GM12878 (cell line): Measurements from ENCODE around the gene AKAP12. TPM values are rescaled to one million over a fixed set of nuclear protein-coding genes. Genes with fewer than 3 reads are reported as not detected.

Experiments used
- ATAC-seq: fragments of 200-7000 bp; cut with Tn5 transposase; 3 replicates; pipeline ENCODE4 v1.9.1; 2020; ENCODE audit warnings: mild to moderate bottlenecking, moderate library complexity
- BruUV-seq: library from RNA; stranded (reverse); fragments of 400-500 nt; replicated peaks from 2 replicates; lab custom pipeline; 2021; lab: Mats Ljungman, UMichigan
- CTCF ChIA-PET: fragments of 300-600 bp; sonication (Branson Sonifier 250); formaldehyde crosslinking; extraction: SDS; loops from one replicate; lab custom pipeline; 2021; ENCODE audit warnings: inconsistent platforms; lab: Yijun Ruan, JAX
- POLR2A ChIA-PET: fragments of 350-600 bp; formaldehyde crosslinking; extraction: SDS; loops from one replicate; lab custom pipeline; 2021; ENCODE audit warnings: inconsistent platforms; lab: Charles Lee
- RAD21 ChIA-PET: fragments of 300-600 bp; sonication (Branson Sonifier 250); formaldehyde crosslinking; loops from one replicate; lab custom pipeline; 2023; ENCODE audit warnings: antibody characterized with exemption; ENCODE audit not compliant: unreplicated experiment; lab: Charles Lee
- SMC1A ChIA-PET: fragments of 300-600 bp; sonication (Branson Sonifier 250); formaldehyde crosslinking; loops from one replicate; lab custom pipeline; 2023; ENCODE audit not compliant: unreplicated experiment, uncharacterized antibody; lab: Charles Lee
- DNase-seq: peaks from one replicate; pipeline ENCODE4 v3.0.0-alpha.2; 2011; ENCODE audit warnings: low read depth, low spot score
- FAIRE-seq: peaks from 3 replicates; lab custom pipeline; 2011; peaks lifted over from hg19 to GRCh38; lab: Jason Lieb, UNC
- H2AFZ ChIP-seq: 2 replicates; pipeline ENCODE4 v1.6.0; 2011; ENCODE audit warnings: low read depth, low read length, control low read depth; ENCODE audit not compliant: control insufficient read depth
- H3K27ac ChIP-seq: 2 replicates; pipeline ENCODE4 v1.5.1; 2011; ENCODE audit warnings: control low read depth; ENCODE audit not compliant: control insufficient read depth, insufficient read depth
- H3K27me3 ChIP-seq, 2 experiments: replicated peaks in 1 of 2; 2 replicates each; pipeline versions ENCODE4 v1.6.0 to v1.6.1; 2011; ENCODE audit warnings: low read length in 1 of 2; ENCODE audit not compliant: control insufficient read depth in 2 of 2, insufficient read depth in 2 of 2
- H3K36me3 ChIP-seq, 2 experiments: 2 replicates each; pipeline ENCODE4 v1.5.1; 2011; ENCODE audit warnings: low read length in 1 of 2; ENCODE audit not compliant: control insufficient read depth in 2 of 2, insufficient read depth in 2 of 2
- H3K4me1 ChIP-seq: 2 replicates; pipeline ENCODE4 v1.6.1; 2011; ENCODE audit warnings: mild to moderate bottlenecking, low read length, moderate library complexity, mixed read lengths; ENCODE audit not compliant: control insufficient read depth, insufficient read depth
- H3K4me2 ChIP-seq: 2 replicates; pipeline ENCODE4 v1.6.0; 2011; ENCODE audit warnings: control low read depth; ENCODE audit not compliant: control insufficient read depth, insufficient read depth
- H3K4me3 ChIP-seq: fragments of 200-600 bp; sonication (generic); 2 replicates; pipeline ENCODE4 v1.5.1; 2016
- H3K79me2 ChIP-seq: 2 replicates; pipeline ENCODE4 v1.6.0; 2011; ENCODE audit warnings: low read length; ENCODE audit not compliant: control insufficient read depth, insufficient read depth
- H3K9ac ChIP-seq: 2 replicates; pipeline ENCODE4 v1.8.0; 2011; ENCODE audit warnings: low read length, control low read depth, mixed read lengths; ENCODE audit not compliant: control insufficient read depth, insufficient read depth
- H3K9me3 ChIP-seq: replicated peaks from 3 replicates; pipeline ENCODE4 v1.5.1; 2011; ENCODE audit warnings: mild to moderate bottlenecking, low read length; ENCODE audit not compliant: control insufficient read depth, insufficient read depth
- H4K20me1 ChIP-seq: 2 replicates; pipeline ENCODE4 v1.6.0; 2011; ENCODE audit not compliant: control insufficient read depth, insufficient read depth
- ASH2L ChIP-seq: fragments of 300-600, 200-600 bp; sonication (generic); IDR thresholded peaks from 2 replicates; pipeline ENCODE4 v1.6.1; 2017; ENCODE audit warnings: low read depth, mild to moderate bottlenecking, borderline replicate concordance
- CREM ChIP-seq: IDR thresholded peaks from 2 replicates; pipeline ENCODE4 v1.6.1; 2014; ENCODE audit warnings: antibody characterized with exemption, low read depth
- EP300 ChIP-seq, 2 experiments: fragments of 150-350 bp in 1 of 2; IDR thresholded peaks; 2 replicates each; pipeline ENCODE4 v1.6.1; 2011 to 2012; ENCODE audit warnings: low read depth in 2 of 2, low read length in 2 of 2, borderline replicate concordance in 1 of 2, improper control_type of control experiment in 1 of 2, inconsistent platforms in 1 of 2; ENCODE audit not compliant: control insufficient read depth in 1 of 2
- GATAD2B ChIP-seq: fragments of 450-650 bp; conservative IDR thresholded peaks from 2 replicates; pipeline ENCODE4 v1.6.1; 2017; ENCODE audit warnings: low read depth, mild to moderate bottlenecking, moderate library complexity
- HCFC1 ChIP-seq: fragments of 150-350 bp; IDR thresholded peaks from 2 replicates; pipeline ENCODE4 v1.6.1; 2014; ENCODE audit warnings: low read length
- IKZF2 ChIP-seq, 2 experiments: fragments of 450-650 bp; IDR thresholded peaks; 2 replicates each; pipeline ENCODE4 v1.6.1; 2017; ENCODE audit warnings: mild to moderate bottlenecking in 2 of 2, moderate library complexity in 2 of 2
- POLR2AphosphoS2 ChIP-seq: IDR thresholded peaks from 2 replicates; pipeline ENCODE4 v1.6.1; 2011; ENCODE audit warnings: low read depth, mild to moderate bottlenecking, low read length, improper control_type of control experiment, moderate library complexity
- RAD21 ChIP-seq: IDR thresholded peaks from 2 replicates; pipeline ENCODE4 v1.6.1; 2011; ENCODE audit warnings: mild to moderate bottlenecking, low read depth, low read length, moderate library complexity; ENCODE audit not compliant: insufficient read depth
- TBL1XR1 ChIP-seq: IDR thresholded peaks from 2 replicates; pipeline ENCODE4 v1.6.1; 2012; ENCODE audit warnings: low read depth, low read length, improper control_type of control experiment
- YY1 ChIP-seq: IDR thresholded peaks from 2 replicates; pipeline ENCODE4 v1.6.1; 2011; ENCODE audit warnings: low read depth, mild to moderate bottlenecking, low read length
- WGBS: methylation state at CpG from one replicate; pipeline ENCODE4 v1.1.6; 2016; ENCODE audit warnings: low lambda C conversion rate; ENCODE audit not compliant: insufficient replicate concordance, insufficient coverage; ENCODE audit errors: missing lambda C conversion rate; 5-methylcytosine and 5-hydroxymethylcytosine counted together
- in situ Hi-C: fragments of 300-500 bp; cut with MboI; formaldehyde crosslinking; loops from 9 replicates; pipeline ENCODE4 v1.14.3; 2018; ENCODE audit warnings: mixed read lengths
- intact Hi-C: fragments of 100-400 bp; cut with micrococcal nuclease; formaldehyde crosslinking; loops from one replicate; pipeline ENCODE4 v1.14.2; 2022; ENCODE audit not compliant: unreplicated experiment
- polyA plus RNA-seq, 11 experiments: library from polyadenylated mRNA; depleted of rRNA in 4 of 11; unstranded in 6 of 11; stranded (reverse) in 5 of 11; fragments of >200 nt; fragmentation: Nextera tagmentation in 4 of 11; fragmentation: Illumina TruSeq in 1 of 11; extraction: Ambion mirVana in 4 of 11; extraction: Trizol in 1 of 11; gene quantifications; 1 replicate in 1 of 11; 2 replicates in 10 of 11; pipeline versions ENCODE4 v1.2.1 to v1.2.3, GENCODE V29; 2011 to 2016; ENCODE audit warnings: inconsistent platforms in 2 of 11, missing spikeins in 2 of 11, low read depth in 1 of 11
- total RNA-seq, 4 experiments: library from RNA; depleted of rRNA in 3 of 4; stranded (reverse); fragments of >200 nt in 3 of 4; fragmentation: Illumina TruSeq in 1 of 4; extraction: Trizol in 1 of 4; gene quantifications; 2 replicates each; pipeline versions ENCODE4 v1.2.1 to v1.2.3, GENCODE V29; 2013 to 2021
- TF ChIP-seq, protein P1 (sequence below): fragments of 450-650 bp; IDR thresholded peaks from 2 replicates; pipeline ENCODE4 v1.6.1; 2016; ENCODE audit warnings: mild to moderate bottlenecking
- TF ChIP-seq, protein P2 (sequence below): fragments of 150-350 bp; IDR thresholded peaks from 2 replicates; pipeline ENCODE4 v1.6.1; 2016; ENCODE audit warnings: low read depth, low read length
- TF ChIP-seq, protein P3 (sequence below): fragments of 450-650 bp; formaldehyde crosslinking; IDR thresholded peaks from 2 replicates; pipeline ENCODE4 v1.4.0; 2022; ENCODE audit warnings: mild to moderate bottlenecking, moderate library complexity
- TF ChIP-seq, protein P4 (sequence below): fragments of 450-650 bp; IDR thresholded peaks from 2 replicates; pipeline ENCODE4 v1.6.1; 2016; ENCODE audit warnings: mild to moderate bottlenecking

The AKAP12 gene
- total and polyA plus RNA-seq, 10 of the 15 experiments (the other 5 are each of a cell fraction or from before 2014, with no cell fraction given), result under 0.01 to 0.72 (median 0.06) TPM; not detected in 4

DNA sequence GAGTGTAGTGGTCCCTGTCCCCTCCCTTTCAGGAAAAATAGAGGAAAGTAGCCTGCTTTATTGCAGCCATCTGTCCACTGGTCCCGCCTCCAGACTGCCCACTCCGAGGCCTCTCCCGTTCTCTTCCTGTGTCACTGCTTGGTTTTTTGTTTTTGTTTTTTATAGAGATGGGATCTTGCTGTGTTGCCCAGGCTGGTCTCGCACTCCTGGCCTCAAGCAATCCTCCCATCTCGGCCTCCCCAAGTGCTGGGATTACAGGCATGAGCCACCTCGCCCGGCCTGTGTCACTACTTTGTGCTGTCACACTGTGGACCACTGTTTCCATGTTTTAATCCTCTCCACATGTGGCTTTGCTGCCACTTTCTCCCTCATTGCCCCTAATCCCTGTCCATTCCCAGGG is 80.4 kb downstream of the AKAP12 start:
- no peak for FAIRE-seq
- no peak for DNase-seq
- ATAC-seq, result no peak
- Histone ChIP-seq H3K27ac (no peak overlapping the region), H3K36me3 (no peaks in the 10 kb centered on the region), H3K79me2 (no peaks in the 10 kb centered on the region), H3K9me3 (no peaks in the 10 kb centered on the region), H4K20me1 (no peaks in the 10 kb centered on the region), H3K4me2 (no peak overlapping the region), H2AFZ (no peak overlapping the region), H3K4me3 (no peak overlapping the region), H3K9ac (no peak overlapping the region), H3K4me1 (no peaks in the 10 kb centered on the region), H3K27me3 (peaks cover 0 to 3% of the 10 kb centered on the region in 2 experiments; a peak in 2 of 4 replicates)
- TF ChIP-seq HCFC1 (no peak), TBL1XR1 (no peak), RAD21 (no peak), ASH2L (no peak), POLR2AphosphoS2 (no peak), GATAD2B (no peak), EP300 (IDR thresholded peaks at IDR 0.05; ENCODE audit: borderline replicate concordance in 1 of 2, control insufficient read depth in 1 of 2, low read depth in 2 of 2, low read length in 2 of 2) (no peak), CREM (no peak), IKZF2 (IDR thresholded peaks at IDR 0.05) (no peak), YY1 (no peak)
- TF ChIP-seq, protein P1, sequence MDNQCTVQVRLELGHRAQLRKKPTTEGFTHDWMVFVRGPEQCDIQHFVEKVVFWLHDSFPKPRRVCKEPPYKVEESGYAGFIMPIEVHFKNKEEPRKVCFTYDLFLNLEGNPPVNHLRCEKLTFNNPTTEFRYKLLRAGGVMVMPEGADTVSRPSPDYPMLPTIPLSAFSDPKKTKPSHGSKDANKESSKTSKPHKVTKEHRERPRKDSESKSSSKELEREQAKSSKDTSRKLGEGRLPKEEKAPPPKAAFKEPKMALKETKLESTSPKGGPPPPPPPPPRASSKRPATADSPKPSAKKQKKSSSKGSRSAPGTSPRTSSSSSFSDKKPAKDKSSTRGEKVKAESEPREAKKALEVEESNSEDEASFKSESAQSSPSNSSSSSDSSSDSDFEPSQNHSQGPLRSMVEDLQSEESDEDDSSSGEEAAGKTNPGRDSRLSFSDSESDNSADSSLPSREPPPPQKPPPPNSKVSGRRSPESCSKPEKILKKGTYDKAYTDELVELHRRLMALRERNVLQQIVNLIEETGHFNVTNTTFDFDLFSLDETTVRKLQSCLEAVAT, result no peak
- TF ChIP-seq, protein P2, sequence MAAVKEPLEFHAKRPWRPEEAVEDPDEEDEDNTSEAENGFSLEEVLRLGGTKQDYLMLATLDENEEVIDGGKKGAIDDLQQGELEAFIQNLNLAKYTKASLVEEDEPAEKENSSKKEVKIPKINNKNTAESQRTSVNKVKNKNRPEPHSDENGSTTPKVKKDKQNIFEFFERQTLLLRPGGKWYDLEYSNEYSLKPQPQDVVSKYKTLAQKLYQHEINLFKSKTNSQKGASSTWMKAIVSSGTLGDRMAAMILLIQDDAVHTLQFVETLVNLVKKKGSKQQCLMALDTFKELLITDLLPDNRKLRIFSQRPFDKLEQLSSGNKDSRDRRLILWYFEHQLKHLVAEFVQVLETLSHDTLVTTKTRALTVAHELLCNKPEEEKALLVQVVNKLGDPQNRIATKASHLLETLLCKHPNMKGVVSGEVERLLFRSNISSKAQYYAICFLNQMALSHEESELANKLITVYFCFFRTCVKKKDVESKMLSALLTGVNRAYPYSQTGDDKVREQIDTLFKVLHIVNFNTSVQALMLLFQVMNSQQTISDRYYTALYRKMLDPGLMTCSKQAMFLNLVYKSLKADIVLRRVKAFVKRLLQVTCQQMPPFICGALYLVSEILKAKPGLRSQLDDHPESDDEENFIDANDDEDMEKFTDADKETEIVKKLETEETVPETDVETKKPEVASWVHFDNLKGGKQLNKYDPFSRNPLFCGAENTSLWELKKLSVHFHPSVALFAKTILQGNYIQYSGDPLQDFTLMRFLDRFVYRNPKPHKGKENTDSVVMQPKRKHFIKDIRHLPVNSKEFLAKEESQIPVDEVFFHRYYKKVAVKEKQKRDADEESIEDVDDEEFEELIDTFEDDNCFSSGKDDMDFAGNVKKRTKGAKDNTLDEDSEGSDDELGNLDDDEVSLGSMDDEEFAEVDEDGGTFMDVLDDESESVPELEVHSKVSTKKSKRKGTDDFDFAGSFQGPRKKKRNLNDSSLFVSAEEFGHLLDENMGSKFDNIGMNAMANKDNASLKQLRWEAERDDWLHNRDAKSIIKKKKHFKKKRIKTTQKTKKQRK, result no peak
- TF ChIP-seq, protein P3, sequence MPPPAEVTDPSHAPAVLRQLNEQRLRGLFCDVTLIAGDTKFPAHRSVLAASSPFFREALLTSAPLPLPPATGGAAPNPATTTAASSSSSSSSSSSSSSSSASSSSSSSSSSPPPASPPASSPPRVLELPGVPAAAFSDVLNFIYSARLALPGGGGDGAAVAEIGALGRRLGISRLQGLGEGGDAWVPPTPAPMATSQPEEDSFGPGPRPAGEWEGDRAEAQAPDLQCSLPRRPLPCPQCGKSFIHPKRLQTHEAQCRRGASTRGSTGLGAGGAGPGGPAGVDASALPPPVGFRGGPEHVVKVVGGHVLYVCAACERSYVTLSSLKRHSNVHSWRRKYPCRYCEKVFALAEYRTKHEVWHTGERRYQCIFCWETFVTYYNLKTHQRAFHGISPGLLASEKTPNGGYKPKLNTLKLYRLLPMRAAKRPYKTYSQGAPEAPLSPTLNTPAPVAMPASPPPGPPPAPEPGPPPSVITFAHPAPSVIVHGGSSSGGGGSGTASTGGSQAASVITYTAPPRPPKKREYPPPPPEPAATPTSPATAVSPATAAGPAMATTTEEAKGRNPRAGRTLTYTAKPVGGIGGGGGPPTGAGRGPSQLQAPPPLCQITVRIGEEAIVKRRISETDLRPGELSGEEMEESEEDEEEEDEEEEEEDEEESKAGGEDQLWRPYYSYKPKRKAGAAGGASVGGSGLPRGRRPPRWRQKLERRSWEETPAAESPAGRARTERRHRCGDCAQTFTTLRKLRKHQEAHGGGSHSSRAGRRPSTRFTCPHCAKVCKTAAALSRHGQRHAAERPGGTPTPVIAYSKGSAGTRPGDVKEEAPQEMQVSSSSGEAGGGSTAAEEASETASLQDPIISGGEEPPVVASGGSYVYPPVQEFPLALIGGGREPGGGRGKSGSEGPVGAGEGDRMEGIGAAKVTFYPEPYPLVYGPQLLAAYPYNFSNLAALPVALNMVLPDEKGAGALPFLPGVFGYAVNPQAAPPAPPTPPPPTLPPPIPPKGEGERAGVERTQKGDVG (CRISPR knock-in tag), result no peak
- TF ChIP-seq, protein P4, sequence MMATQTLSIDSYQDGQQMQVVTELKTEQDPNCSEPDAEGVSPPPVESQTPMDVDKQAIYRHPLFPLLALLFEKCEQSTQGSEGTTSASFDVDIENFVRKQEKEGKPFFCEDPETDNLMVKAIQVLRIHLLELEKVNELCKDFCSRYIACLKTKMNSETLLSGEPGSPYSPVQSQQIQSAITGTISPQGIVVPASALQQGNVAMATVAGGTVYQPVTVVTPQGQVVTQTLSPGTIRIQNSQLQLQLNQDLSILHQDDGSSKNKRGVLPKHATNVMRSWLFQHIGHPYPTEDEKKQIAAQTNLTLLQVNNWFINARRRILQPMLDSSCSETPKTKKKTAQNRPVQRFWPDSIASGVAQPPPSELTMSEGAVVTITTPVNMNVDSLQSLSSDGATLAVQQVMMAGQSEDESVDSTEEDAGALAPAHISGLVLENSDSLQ, result no peak
- SMC1A ChIA-PET, result interaction anchor here (1.0 to 9.5 kb wide), 3 partner anchors 305 to 925 kb away, joined by 3 to 200 read pairs (median 128); no protein-coding TSS in a partner anchor
- CTCF ChIA-PET, result interaction anchor here (1.0 kb wide), 1 partner anchor 305 kb away, joined by 3 read pairs; no protein-coding TSS in a partner anchor
- POLR2A ChIA-PET, result no interaction called here
- intact Hi-C loops (loop anchor here (5.0 kb wide), 1 partner anchor 498 kb away; no protein-coding TSS in a partner anchor), in situ Hi-C loops (loop anchor here (5.0 kb wide), 1 partner anchor 308 kb away; no protein-coding TSS in a partner anchor)
- no TSS peak for BruUV-seq
- RAD21 ChIA-PET, result no interaction called here
- 37% methylated on average over 7 of the region's 7 CpGs for whole genome bisulfite sequencing
